GM23338 (cell line): Measurements from ENCODE around the gene NANS. TPM values are rescaled to one million over a fixed set of nuclear protein-coding genes. Genes with fewer than 3 reads are reported as not detected.

Experiments used
- ATAC-seq: fragments of 200-7000 bp; cut with Tn5 transposase; 3 replicates; pipeline ENCODE4 v1.9.1; 2020
- DNase-seq: peaks from one replicate; pipeline ENCODE4 v3.0.0-alpha.2; 2015; ENCODE audit warnings: low spot score
- H2AFZ ChIP-seq: fragments of 200-600 bp; sonication (generic); 2 replicates; pipeline ENCODE4 v1.8.0; 2016; ENCODE audit warnings: antibody characterized with exemption, mild to moderate bottlenecking, moderate library complexity
- H3F3A ChIP-seq: fragments of 200-600 bp; sonication (generic); replicated peaks from 2 replicates; pipeline ENCODE4 v1.8.0; 2017; ENCODE audit warnings: antibody characterized with exemption, mixed run types, low read depth
- H3K27ac ChIP-seq: fragments of 200-600 bp; sonication (generic); 2 replicates; pipeline ENCODE4 v1.6.1; 2016; ENCODE audit warnings: low read depth
- H3K27me3 ChIP-seq: fragments of 200-600 bp; sonication (generic); 2 replicates; pipeline ENCODE4 v1.8.0; 2016; ENCODE audit warnings: mild to moderate bottlenecking, mixed run types, moderate library complexity; ENCODE audit not compliant: insufficient read depth
- H3K36me3 ChIP-seq: fragments of 200-600 bp; sonication (generic); 2 replicates; pipeline ENCODE4 v1.8.0; 2016; ENCODE audit warnings: mild to moderate bottlenecking; ENCODE audit not compliant: insufficient read depth
- H3K4me1 ChIP-seq: fragments of 200-600 bp; sonication (generic); 2 replicates; pipeline ENCODE4 v1.8.0; 2016; ENCODE audit warnings: mild to moderate bottlenecking, moderate library complexity; ENCODE audit not compliant: insufficient read depth
- H3K4me2 ChIP-seq: fragments of 200-600 bp; sonication (generic); 2 replicates; pipeline ENCODE4 v1.7.1; 2017; ENCODE audit warnings: mixed run types
- H3K4me3 ChIP-seq: fragments of 200-600 bp; sonication (generic); 2 replicates; pipeline ENCODE4 v1.6.1; 2016; ENCODE audit warnings: mixed run types
- H3K79me2 ChIP-seq: fragments of 200-600 bp; sonication (generic); replicated peaks from 2 replicates; pipeline ENCODE4 v1.8.0; 2017; ENCODE audit warnings: mild to moderate bottlenecking; ENCODE audit not compliant: insufficient read depth
- H3K9me2 ChIP-seq: fragments of 200-600 bp; sonication (generic); 2 replicates; pipeline ENCODE4 v1.8.0; 2017; ENCODE audit not compliant: insufficient read depth
- H4K20me1 ChIP-seq: fragments of 200-600 bp; sonication (generic); replicated peaks from 2 replicates; pipeline ENCODE4 v1.8.0; 2017; ENCODE audit warnings: mild to moderate bottlenecking; ENCODE audit not compliant: insufficient read depth
- H3K27ac Mint-ChIP-seq: 2 replicates; pipeline ENCODE4 v1.8.0; 2020; ENCODE audit warnings: inconsistent platforms, mild to moderate bottlenecking, moderate library complexity, mixed read lengths
- H3K27me3 Mint-ChIP-seq: 3 replicates; pipeline ENCODE4 v1.8.0; 2022; ENCODE audit warnings: low read depth, mild to moderate bottlenecking, moderate library complexity, mixed read lengths, inconsistent platforms; ENCODE audit not compliant: insufficient read depth, poor library complexity
- H3K36me3 Mint-ChIP-seq: 3 replicates; pipeline ENCODE4 v1.8.0; 2021; ENCODE audit warnings: low read depth, mild to moderate bottlenecking, inconsistent platforms, moderate library complexity, mixed read lengths
- H3K4me1 Mint-ChIP-seq: 3 replicates; pipeline ENCODE4 v1.8.0; 2020; ENCODE audit warnings: mild to moderate bottlenecking, inconsistent platforms, mixed read lengths
- H3K4me3 Mint-ChIP-seq: 3 replicates; pipeline ENCODE4 v1.8.0; 2021; ENCODE audit warnings: moderate library complexity, mild to moderate bottlenecking, inconsistent platforms, mixed read lengths
- H3K9me3 Mint-ChIP-seq: 3 replicates; pipeline ENCODE4 v1.8.0; 2020; ENCODE audit warnings: moderate library complexity, mild to moderate bottlenecking, inconsistent platforms, mixed read lengths
- CREB1 ChIP-seq: fragments of 250-450 bp; sonication (Bioruptor Pico); IDR thresholded peaks from 2 replicates; pipeline ENCODE4 v1.5.0; 2020; ENCODE audit warnings: low read depth, mild to moderate bottlenecking, moderate library complexity
- ETS1 ChIP-seq: IDR thresholded peaks from 2 replicates; pipeline ENCODE4 v1.6.1; 2016; ENCODE audit warnings: antibody characterized with exemption
- EZH2 ChIP-seq: fragments of 200-600 bp; sonication (generic); IDR thresholded peaks from one replicate; pipeline ENCODE4 v1.8.0; 2017; ENCODE audit warnings: antibody characterized with exemption, mild to moderate bottlenecking, low read depth; ENCODE audit not compliant: unreplicated experiment
- JUNB ChIP-seq: IDR thresholded peaks from one replicate; pipeline ENCODE4 v1.6.1; 2016; ENCODE audit warnings: antibody characterized with exemption; ENCODE audit not compliant: unreplicated experiment
- NANOG ChIP-seq: IDR thresholded peaks from 2 replicates; pipeline ENCODE4 v1.6.1; 2016; ENCODE audit warnings: antibody characterized with exemption, borderline replicate concordance
- POLR2AphosphoS5 ChIP-seq: IDR thresholded peaks from 2 replicates; pipeline ENCODE4 v1.6.1; 2016; ENCODE audit warnings: antibody characterized with exemption, low read depth
- STAT1 ChIP-seq: IDR thresholded peaks from one replicate; pipeline ENCODE4 v1.6.1; 2016; ENCODE audit warnings: antibody characterized with exemption; ENCODE audit not compliant: unreplicated experiment
- ZNF114 ChIP-seq: fragments of 250-450 bp; sonication (Bioruptor Pico); IDR thresholded peaks from 2 replicates; pipeline ENCODE4 v1.5.0; 2020; ENCODE audit warnings: mild to moderate bottlenecking, moderate library complexity
- ZNF331 ChIP-seq: fragments of 250-450 bp; sonication (Bioruptor Pico); IDR thresholded peaks from 2 replicates; pipeline ENCODE4 v1.5.0; 2020; ENCODE audit warnings: low read depth, mild to moderate bottlenecking, moderate library complexity
- polyA plus RNA-seq: library from polyadenylated mRNA; unstranded; fragments of >200 nt; fragmentation: Nextera tagmentation; extraction: Ambion mirVana; gene quantifications from 2 replicates; pipeline ENCODE4 v1.2.1, GENCODE V29; 2016
- total RNA-seq: library from RNA; depleted of rRNA; stranded (reverse); fragments of >200 nt; shearing (Covaris generic); gene quantifications from 2 replicates; pipeline ENCODE4 v1.2.3, GENCODE V29; 2014
- TF ChIP-seq, protein P1 (sequence below), 2 experiments: fragments of 200-600 bp in 1 of 2; sonication (generic) in 1 of 2; conservative IDR thresholded peaks; 2 replicates each; pipeline versions ENCODE4 v1.5.1 to v1.6.1; 2016 to 2017; ENCODE audit warnings: antibody characterized with exemption in 2 of 2, low read depth in 2 of 2, mild to moderate bottlenecking in 2 of 2, moderate library complexity in 1 of 2

NANS gene
- total and polyA plus RNA-seq, 2 experiments from 2014 or later: 67.3 to 77.4 TPM

GRCh38 chr9:98118640-98119601, 62.4 kb downstream of the NANS start, which contains the start of gene TRIM14:
Gene TRIM14, minus strand, starts transcription at chr9:98119222. Its CDS starts 34 bp downstream, at chr9:98119188.
- peak within 1 kb of the TSS; percentile 52 for H3K4me3 ChIP-seq
- H3K4me1 Mint-ChIP-seq: peaks cover 8% of the 10 kb centered on the region
- no peak within 1 kb of the TSS for H3K27ac Mint-ChIP-seq
- no peaks in the 10 kb centered on the region for H3K79me2 ChIP-seq
- H2AFZ ChIP-seq: peak within 1 kb of the TSS; percentile 88
- no peaks in the 10 kb centered on the region; the same call in 2 of the 3 replicates for H3K36me3 Mint-ChIP-seq
- no peak within 1 kb of the TSS for H3K27ac ChIP-seq
- no peaks in the 10 kb centered on the region; the same call in 1 of the 2 replicates for H3K4me1 ChIP-seq
- no peaks in the 10 kb centered on the region; the same call in 1 of the 2 replicates for H4K20me1 ChIP-seq
- peak within 1 kb of the TSS; percentile 69 for H3K4me3 Mint-ChIP-seq
- H3K36me3 ChIP-seq: no peaks in the 10 kb centered on the region
- H3F3A ChIP-seq: peaks cover 6% of the 10 kb centered on the region; the same call in 1 of the 2 replicates
- no peaks in the 10 kb centered on the region for H3K9me2 ChIP-seq
- peak within 1 kb of the TSS; percentile 68 for H3K4me2 ChIP-seq
- H3K27me3 ChIP-seq: no peaks in the 10 kb centered on the region
- peaks cover 16% of the 10 kb centered on the region for H3K27me3 Mint-ChIP-seq
- peak; percentile 89 for ATAC-seq
- DNase-seq: peak; percentile 84
- peak; percentile 55 for TF ChIP-seq POLR2AphosphoS5
- no peak for TF ChIP-seq EZH2
- TF ChIP-seq, protein P1, sequence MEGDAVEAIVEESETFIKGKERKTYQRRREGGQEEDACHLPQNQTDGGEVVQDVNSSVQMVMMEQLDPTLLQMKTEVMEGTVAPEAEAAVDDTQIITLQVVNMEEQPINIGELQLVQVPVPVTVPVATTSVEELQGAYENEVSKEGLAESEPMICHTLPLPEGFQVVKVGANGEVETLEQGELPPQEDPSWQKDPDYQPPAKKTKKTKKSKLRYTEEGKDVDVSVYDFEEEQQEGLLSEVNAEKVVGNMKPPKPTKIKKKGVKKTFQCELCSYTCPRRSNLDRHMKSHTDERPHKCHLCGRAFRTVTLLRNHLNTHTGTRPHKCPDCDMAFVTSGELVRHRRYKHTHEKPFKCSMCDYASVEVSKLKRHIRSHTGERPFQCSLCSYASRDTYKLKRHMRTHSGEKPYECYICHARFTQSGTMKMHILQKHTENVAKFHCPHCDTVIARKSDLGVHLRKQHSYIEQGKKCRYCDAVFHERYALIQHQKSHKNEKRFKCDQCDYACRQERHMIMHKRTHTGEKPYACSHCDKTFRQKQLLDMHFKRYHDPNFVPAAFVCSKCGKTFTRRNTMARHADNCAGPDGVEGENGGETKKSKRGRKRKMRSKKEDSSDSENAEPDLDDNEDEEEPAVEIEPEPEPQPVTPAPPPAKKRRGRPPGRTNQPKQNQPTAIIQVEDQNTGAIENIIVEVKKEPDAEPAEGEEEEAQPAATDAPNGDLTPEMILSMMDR (conservative IDR thresholded peaks at IDR 0.05; ENCODE audit: low read depth in 2 of 2): peak in 1 of 2 experiments; percentile 52; a peak in 2 of 4 replicates
- TF ChIP-seq CREB1 (CRISPR knock-in tag): 0 out of 2 replicates have a peak, but pooled peaks have one; percentile 3
- H3K9me3 Mint-ChIP-seq: peaks cover 2% of the 10 kb centered on the region; the same call in 1 of the 3 replicates

DNA sequence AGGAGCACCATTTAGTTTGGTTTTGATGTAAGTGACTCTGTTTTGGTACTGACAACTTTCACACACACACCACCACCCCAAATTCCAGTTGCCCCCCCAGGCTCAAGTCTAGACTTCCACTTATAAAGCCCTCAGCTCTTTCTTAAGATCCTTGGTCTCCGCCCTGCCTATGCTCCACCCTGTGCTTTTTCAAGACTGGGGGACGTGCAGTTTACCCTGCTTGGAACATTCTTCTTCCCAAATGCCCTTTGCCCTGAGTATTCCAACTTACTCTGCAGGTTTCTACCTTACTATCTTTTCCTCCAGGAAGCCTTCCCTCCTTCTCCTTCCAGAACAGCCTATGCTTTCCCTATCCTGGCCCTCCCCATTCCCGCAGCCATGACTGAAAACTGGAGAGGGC, 63.9 kb downstream of the NANS start:
- Mint-ChIP-seq H3K36me3 (peaks cover 9% of the 10 kb centered on the region), H3K9me3 (peaks cover 2% of the 10 kb centered on the region; the same call in 1 of the 3 replicates), H3K27ac (no peak overlapping the region), H3K4me1 (peaks cover 8% of the 10 kb centered on the region), H3K27me3 (peaks cover 17% of the 10 kb centered on the region), H3K4me3 (peak overlapping the region; percentile 38; the same call in 1 of the 3 replicates)
- H3K4me1 ChIP-seq: no peaks in the 10 kb centered on the region; the same call in 1 of the 2 replicates
- H3K36me3 ChIP-seq: 0 out of 2 replicates have a peak, but pooled peaks cover 4% of the 10 kb centered on the region
- no peak for ATAC-seq
- H3K4me3 ChIP-seq: no peak overlapping the region
- no peak overlapping the region for H2AFZ ChIP-seq
- H3K9me2 ChIP-seq: no peaks in the 10 kb centered on the region
- no peaks in the 10 kb centered on the region for H3K79me2 ChIP-seq
- no peaks in the 10 kb centered on the region; the same call in 1 of the 2 replicates for H4K20me1 ChIP-seq
- no peak overlapping the region for H3K27ac ChIP-seq
- peaks cover 6% of the 10 kb centered on the region; the same call in 1 of the 2 replicates for H3F3A ChIP-seq
- no peak overlapping the region for H3K4me2 ChIP-seq
- no peak for DNase-seq
- H3K27me3 ChIP-seq: no peaks in the 10 kb centered on the region
- TF ChIP-seq EZH2 (no peak), ZNF114 (CRISPR knock-in tag) (no peak), JUNB (no peak), ZNF331 (CRISPR knock-in tag) (no peak), ETS1 (no peak), CREB1 (CRISPR knock-in tag) (no peak), POLR2AphosphoS5 (no peak), STAT1 (no peak), NANOG (no peak)
- TF ChIP-seq, protein P1 (conservative IDR thresholded peaks at IDR 0.05; ENCODE audit: low read depth in 2 of 2): no peak
